ENCODE measurements around the gene KIF21B. TPM values are rescaled to one million over a fixed set of nuclear protein-coding genes. Genes with fewer than 3 reads are reported as not detected.
"Not testable (repeated sequence)": the region's sequence is repeated elsewhere in the genome, so short reads cannot be mapped to it uniquely, and the experiment has no call there.

The KIF21B gene
- polyA plus RNA-seq, 2 donors = 0.28 to 0.71 TPM

DNA sequence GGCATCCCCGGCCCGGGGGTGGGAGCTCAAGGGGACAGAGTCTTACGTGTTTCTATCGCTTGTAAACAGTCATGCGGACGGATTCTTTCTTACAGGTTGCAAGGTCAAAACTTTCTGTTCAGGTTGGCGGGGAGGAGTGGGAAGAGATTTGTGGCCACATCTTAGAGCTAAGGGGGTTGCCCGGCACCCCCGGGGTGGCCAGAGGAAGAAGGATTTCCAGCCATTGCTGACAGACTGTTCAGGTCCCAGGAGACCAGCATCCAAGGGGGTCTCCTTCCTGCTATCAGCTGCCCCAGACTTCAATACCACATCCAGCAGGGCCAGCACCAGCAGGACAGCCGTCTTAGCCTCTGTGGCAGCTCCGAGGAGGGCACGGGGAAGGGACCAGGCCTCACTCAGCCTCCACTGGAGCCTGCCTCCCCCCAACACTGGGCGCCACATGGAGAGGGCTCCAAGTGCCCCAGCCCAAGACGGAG lies 52.0 kb downstream of the KIF21B start:
- Histone ChIP-seq H3K36me3 (ENCODE audit: control insufficient read depth in 2 of 2, insufficient read depth in 2 of 2, low read length in 1 of 2) (peaks cover 0 to 3% of the 10 kb centered on the region in 2 donors), H3K4me3 (ENCODE audit: low read depth in 1 of 2, low read length in 2 of 2) (no peak overlapping the region), H3K27me3 (ENCODE audit: control insufficient read depth in 1 of 2, insufficient read depth in 2 of 2, low read length in 2 of 2) (no peaks in the 10 kb centered on the region), H3K4me1 (ENCODE audit: control insufficient read depth in 2 of 2, insufficient read depth in 2 of 2, low read length in 1 of 2) (peaks cover 0 to 3% of the 10 kb centered on the region in 2 donors), H3K27ac (ENCODE audit: low read depth in 2 of 2, low read length in 1 of 2) (no peak overlapping the region), H3K9me3 (ENCODE audit: control insufficient read depth in 2 of 2, insufficient read depth in 1 of 2, low read depth in 1 of 2, low read length in 1 of 2) (no peaks in the 10 kb centered on the region)
- WGBS, 2 donors = 78 to 82% methylated on average over 14 of the region's 14 CpGs

DNA sequence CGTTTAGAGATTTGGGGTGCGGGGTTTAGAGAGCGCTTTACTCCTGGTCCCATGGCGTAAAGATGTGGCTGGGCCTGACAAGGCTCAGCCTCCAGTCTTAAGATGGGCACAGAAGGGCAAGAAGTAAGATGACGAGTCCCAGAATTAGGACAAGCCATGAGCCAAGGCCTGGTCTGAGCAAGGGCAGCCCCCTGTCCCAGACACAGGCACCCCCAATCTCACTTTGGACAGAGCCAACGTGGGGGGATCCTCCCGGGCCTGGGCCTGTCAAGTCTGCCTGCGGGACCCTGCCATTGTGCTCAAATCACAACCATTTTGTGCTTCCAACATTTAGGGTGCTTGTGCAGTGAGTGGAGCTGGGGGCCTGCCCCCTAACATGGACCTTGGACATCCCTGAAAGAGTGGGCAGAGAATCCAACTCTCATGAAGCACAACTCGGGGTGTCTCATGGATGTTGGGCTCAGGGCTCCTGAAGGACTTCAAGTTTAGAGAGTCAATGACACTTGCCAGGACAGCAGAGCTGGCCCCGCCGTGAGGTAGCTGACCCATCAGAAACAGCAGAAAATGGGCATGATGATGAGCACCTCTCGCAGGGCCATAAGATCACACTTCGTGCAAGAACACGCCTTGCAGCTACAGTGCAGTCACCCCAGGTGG lies 52.6 kb downstream of the KIF21B start:
- H3K27me3 ChIP-seq (ENCODE audit: control insufficient read depth in 1 of 2, insufficient read depth in 2 of 2, low read length in 2 of 2) = no peaks in the 10 kb centered on the region
- H3K4me1 ChIP-seq (ENCODE audit: control insufficient read depth in 2 of 2, insufficient read depth in 2 of 2, low read length in 1 of 2) = peaks cover 0 to 3% of the 10 kb centered on the region in 2 donors
- H3K9me3 ChIP-seq (ENCODE audit: control insufficient read depth in 2 of 2, insufficient read depth in 1 of 2, low read depth in 1 of 2, low read length in 1 of 2) = no peaks in the 10 kb centered on the region
- WGBS, 2 donors = 90 to 91% methylated on average over 14 of the region's 14 CpGs
- peaks cover 0 to 3% of the 10 kb centered on the region in 2 donors for H3K36me3 ChIP-seq (ENCODE audit: control insufficient read depth in 2 of 2, insufficient read depth in 2 of 2, low read length in 1 of 2)
- H3K27ac ChIP-seq (ENCODE audit: low read depth in 2 of 2, low read length in 1 of 2) = no peak overlapping the region
- H3K4me3 ChIP-seq (ENCODE audit: low read depth in 1 of 2, low read length in 2 of 2) = no peak overlapping the region

DNA sequence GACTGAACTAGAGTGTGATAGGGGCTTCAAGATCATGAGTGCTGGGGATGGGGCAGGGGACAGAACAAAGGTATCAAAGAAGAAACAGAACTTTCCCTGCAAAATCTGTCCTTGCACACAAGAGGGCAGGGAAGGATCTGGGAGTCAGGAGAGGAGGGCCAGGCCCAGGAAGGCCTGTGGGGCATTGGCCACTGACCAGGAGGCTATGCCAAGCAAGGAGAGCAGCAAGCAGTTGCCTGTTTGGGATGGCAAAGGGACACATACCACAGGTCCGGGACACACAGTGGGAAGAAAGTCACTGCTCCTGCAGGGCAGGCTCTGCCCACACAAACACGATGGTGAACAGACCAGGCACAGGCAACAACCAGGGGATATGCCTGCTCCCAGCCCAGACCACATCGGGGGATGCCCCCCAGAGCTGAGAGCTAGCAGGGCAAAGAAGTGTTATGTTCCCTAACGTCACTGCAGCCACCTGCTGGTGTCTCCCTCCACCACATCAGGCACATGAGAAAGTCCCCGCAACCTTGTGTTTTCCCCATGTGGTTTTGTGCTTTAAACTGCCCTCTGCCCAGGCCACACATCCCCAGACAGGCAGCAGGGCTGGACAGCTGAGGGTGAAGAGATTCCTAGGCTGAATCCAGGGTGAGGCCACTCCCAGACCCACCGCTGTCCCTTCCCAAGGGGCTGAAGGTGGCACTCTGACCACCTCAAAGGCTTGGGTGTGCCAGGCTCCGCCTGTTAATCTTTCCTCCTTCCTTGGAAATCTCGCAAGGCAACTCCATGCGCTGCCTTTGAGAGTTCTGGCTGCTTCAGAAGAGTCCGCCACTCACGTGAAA lies 53.6 kb downstream of the KIF21B start:
- Histone ChIP-seq H3K27ac (ENCODE audit: low read depth in 2 of 2, low read length in 1 of 2) (no peak overlapping the region), H3K27me3 (ENCODE audit: control insufficient read depth in 1 of 2, insufficient read depth in 2 of 2, low read length in 2 of 2) (no peaks in the 10 kb centered on the region), H3K9me3 (ENCODE audit: control insufficient read depth in 2 of 2, insufficient read depth in 1 of 2, low read depth in 1 of 2, low read length in 1 of 2) (no peaks in the 10 kb centered on the region), H3K4me3 (ENCODE audit: low read depth in 1 of 2, low read length in 2 of 2) (no peak overlapping the region), H3K36me3 (ENCODE audit: control insufficient read depth in 2 of 2, insufficient read depth in 2 of 2, low read length in 1 of 2) (peaks cover 0 to 3% of the 10 kb centered on the region in 2 donors), H3K4me1 (ENCODE audit: control insufficient read depth in 2 of 2, insufficient read depth in 2 of 2, low read length in 1 of 2) (peaks cover 0 to 3% of the 10 kb centered on the region in 2 donors)
- 71 to 81% methylated on average over 10 to 11 of the region's 11 CpGs for whole genome bisulfite sequencing, 2 donors

DNA sequence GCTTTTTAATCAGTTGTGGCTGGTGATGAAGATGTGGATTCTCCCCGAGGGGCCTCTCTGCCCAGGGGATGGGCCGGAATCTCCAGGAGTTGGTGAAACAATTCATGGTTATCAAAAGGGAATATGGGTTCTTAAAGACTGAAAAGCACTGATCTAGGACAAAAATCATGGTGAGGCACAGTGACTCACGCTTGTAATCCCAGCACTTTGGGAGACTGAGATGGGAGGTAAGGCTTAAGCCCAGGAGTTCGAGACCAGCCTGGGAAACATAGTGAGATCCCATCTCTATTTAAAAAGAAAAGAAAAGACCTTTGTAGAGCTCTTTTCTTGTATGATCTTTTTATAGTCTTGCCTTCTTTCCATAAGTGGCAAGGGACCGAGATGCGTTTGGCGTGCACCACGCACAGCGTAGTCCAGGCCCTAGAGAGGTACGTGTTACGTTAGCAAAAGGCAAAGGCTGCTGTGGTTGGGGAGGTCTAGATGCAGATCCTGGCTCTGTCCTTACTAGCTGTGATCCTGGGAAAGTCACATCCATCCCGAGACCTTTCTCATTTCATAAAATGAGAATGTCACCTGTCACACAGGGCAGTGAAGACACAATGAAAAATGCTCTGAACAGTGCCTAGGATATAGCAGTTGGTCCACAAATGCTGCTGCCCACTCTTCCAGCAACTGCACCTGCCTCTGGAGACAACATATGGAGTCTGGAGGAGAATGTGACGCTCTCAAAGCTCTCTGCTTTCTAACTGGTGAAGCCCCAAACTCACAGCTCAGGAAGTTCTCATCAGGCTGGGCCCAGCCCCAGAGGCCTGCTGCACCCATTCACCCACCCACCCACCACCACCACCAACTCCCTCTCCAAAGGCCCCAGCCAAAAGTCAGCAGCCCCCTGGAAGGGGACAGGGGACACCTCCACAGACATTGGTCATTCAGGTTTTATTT lies 54.8 kb downstream of the KIF21B start:
- 95 to 97% methylated on average over 13 of the region's 13 CpGs for WGBS, 2 donors
- H3K4me1 ChIP-seq (ENCODE audit: control insufficient read depth in 2 of 2, insufficient read depth in 2 of 2, low read length in 1 of 2) = peaks cover 0 to 3% of the 10 kb centered on the region in 2 donors
- H3K27me3 ChIP-seq (ENCODE audit: control insufficient read depth in 1 of 2, insufficient read depth in 2 of 2, low read length in 2 of 2) = no peaks in the 10 kb centered on the region

DNA sequence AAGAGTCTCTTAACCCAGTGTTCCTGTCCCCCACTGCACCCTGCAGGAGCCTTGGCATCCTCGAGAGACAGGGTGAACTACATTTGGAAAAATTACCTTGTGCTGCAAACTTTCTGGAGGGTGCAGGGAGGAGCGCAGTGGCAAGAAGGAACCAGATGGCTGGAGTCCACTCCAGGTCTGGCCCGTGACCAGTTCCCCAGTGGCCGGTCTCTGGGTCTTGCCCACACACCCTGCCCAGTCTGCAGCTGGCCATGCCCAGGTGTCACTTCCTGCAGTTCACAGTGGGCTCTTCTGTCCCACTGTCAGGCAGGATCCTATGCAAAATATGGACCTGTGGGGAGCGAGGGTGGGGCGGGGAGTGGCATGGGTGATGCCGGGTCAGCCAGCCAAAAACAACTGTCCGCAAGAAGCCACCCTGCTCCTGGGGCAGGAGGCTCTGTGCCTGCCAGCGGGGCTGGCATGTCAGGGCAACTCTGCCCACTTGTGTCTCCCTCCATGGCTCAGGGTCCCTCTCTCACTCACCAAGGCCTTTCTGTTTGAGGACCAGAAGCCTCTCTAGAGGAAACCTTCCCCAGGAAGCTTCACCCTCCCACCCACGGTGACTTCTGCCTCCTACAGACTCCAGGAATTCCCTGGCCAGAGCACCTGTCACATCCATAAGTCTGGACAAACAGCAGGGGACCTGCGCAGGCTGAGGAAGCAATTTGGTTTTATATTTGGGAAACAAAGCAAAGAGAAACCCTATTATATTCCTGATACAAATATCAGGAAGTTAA lies 55.6 kb downstream of the KIF21B start:
- no peaks in the 10 kb centered on the region for H3K36me3 ChIP-seq (ENCODE audit: control insufficient read depth in 2 of 2, insufficient read depth in 2 of 2, low read length in 1 of 2)
- WGBS, 2 donors = 79 to 84% methylated on average over 11 of the region's 11 CpGs

More for the DNA sequence above, 54.8 kb downstream of the KIF21B start:
- H3K36me3 ChIP-seq (ENCODE audit: control insufficient read depth in 2 of 2, insufficient read depth in 2 of 2, low read length in 1 of 2) = no peaks in the 10 kb centered on the region
- no peak overlapping the region for H3K4me3 ChIP-seq (ENCODE audit: low read depth in 1 of 2, low read length in 2 of 2)
- H3K9me3 ChIP-seq (ENCODE audit: control insufficient read depth in 2 of 2, insufficient read depth in 1 of 2, low read depth in 1 of 2, low read length in 1 of 2) = no peaks in the 10 kb centered on the region
- no peak overlapping the region for H3K27ac ChIP-seq (ENCODE audit: low read depth in 2 of 2, low read length in 1 of 2)

DNA sequence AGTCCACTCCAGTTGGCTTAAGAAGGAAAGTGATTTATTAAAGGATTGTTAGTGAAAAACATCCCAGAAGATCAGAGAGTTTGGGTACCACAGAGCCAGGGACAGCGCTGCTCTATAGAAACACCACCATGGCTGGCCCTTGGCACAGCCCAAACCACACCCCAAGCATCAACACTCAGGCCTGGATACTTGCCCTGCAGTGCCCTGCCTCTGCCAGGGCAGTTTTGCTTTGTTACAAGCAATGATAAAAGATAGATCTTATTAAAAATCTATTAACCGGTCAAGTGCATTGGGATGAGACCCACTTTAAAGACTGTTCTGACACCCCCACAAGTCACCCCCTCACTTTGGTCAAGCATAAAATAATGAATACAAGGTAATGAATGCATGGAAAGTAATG lies 56.6 kb downstream of the KIF21B start:
- Histone ChIP-seq H3K9me3 (ENCODE audit: control insufficient read depth in 2 of 2, insufficient read depth in 1 of 2, low read depth in 1 of 2, low read length in 1 of 2) (no peaks in the 10 kb centered on the region), H3K36me3 (ENCODE audit: control insufficient read depth in 2 of 2, insufficient read depth in 2 of 2, low read length in 1 of 2) (no peaks in the 10 kb centered on the region), H3K27me3 (ENCODE audit: control insufficient read depth in 1 of 2, insufficient read depth in 2 of 2, low read length in 2 of 2) (no peaks in the 10 kb centered on the region), H3K4me3 (ENCODE audit: low read depth in 1 of 2, low read length in 2 of 2) (no peak overlapping the region), H3K27ac (ENCODE audit: low read depth in 2 of 2, low read length in 1 of 2) (no peak overlapping the region), H3K4me1 (ENCODE audit: control insufficient read depth in 2 of 2, insufficient read depth in 2 of 2, low read length in 1 of 2) (peaks cover 0 to 3% of the 10 kb centered on the region in 2 donors)
- 88 to 95% methylated on average over 2 of the region's 2 CpGs for WGBS, 2 donors

More for the DNA sequence above, 55.6 kb downstream of the KIF21B start:
- Histone ChIP-seq H3K27me3 (ENCODE audit: control insufficient read depth in 1 of 2, insufficient read depth in 2 of 2, low read length in 2 of 2) (no peaks in the 10 kb centered on the region), H3K9me3 (ENCODE audit: control insufficient read depth in 2 of 2, insufficient read depth in 1 of 2, low read depth in 1 of 2, low read length in 1 of 2) (no peaks in the 10 kb centered on the region), H3K4me1 (ENCODE audit: control insufficient read depth in 2 of 2, insufficient read depth in 2 of 2, low read length in 1 of 2) (peaks cover 0 to 3% of the 10 kb centered on the region in 2 donors), H3K4me3 (ENCODE audit: low read depth in 1 of 2, low read length in 2 of 2) (no peak overlapping the region), H3K27ac (ENCODE audit: low read depth in 2 of 2, low read length in 1 of 2) (no peak overlapping the region)

DNA sequence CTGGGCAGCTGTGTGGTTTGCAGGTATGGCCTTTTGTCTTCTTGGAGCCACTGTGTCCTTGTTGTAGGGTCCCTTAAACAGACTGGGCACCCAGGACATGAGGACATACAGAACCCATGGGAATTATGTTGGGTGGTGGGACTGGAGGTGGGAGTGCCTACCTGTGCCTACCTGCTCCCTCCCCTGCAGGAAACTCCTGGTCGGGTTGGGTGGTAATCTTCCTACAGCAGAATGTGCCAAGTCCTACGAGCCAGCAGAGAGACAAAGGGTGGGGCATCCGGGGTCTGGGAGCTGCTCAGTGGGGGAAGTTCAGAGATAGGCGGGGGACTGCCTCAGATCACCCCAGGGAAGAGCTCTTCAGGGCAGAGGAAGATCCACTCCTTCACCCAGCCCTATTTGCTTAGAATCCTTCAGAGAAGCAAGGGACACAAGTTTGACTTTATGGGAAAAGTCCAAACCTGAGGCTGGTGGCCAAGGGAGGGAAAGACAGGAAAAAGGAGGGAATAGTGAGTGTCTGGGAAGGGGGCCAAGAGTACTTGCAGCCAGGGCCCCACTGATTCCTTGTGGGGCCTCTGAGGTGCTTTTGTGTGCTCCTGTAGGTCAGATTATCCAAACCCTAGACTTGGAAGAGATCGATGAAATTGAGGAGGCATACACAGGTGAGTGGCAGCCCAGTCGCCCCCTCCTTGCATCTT lies 58.3 kb downstream of the KIF21B start:
- H3K9me3 ChIP-seq (ENCODE audit: control insufficient read depth in 2 of 2, insufficient read depth in 1 of 2, low read depth in 1 of 2, low read length in 1 of 2) = no peaks in the 10 kb centered on the region
- WGBS, 2 donors = 42 to 54% methylated on average over 6 of the region's 6 CpGs
- no peaks in the 10 kb centered on the region for H3K36me3 ChIP-seq (ENCODE audit: control insufficient read depth in 2 of 2, insufficient read depth in 2 of 2, low read length in 1 of 2)

DNA sequence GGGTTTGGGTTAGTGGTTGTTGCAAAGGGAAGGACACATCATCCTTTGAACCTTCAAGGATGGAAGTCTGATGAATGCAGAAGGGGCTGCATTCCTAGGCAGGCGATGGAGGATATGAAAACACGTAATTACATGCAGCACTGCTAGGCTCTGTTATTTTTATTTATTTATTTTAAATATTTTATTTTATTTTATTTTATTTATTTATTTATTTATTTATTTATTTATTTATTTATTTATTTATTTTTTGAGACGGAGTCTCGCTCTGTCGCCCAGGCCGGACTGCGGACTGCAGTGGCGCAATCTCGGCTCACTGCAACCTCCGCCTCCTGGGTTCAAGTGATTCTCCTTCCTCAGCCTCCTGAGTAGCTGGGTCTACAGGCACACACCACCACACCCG lies 59.6 kb downstream of the KIF21B start:
- not testable (repeated sequence) for H3K27me3 ChIP-seq (ENCODE audit: control insufficient read depth in 1 of 2, insufficient read depth in 2 of 2, low read length in 2 of 2); H3K4me1 ChIP-seq (ENCODE audit: control insufficient read depth in 2 of 2, insufficient read depth in 2 of 2, low read length in 1 of 2); H3K9me3 ChIP-seq (ENCODE audit: control insufficient read depth in 2 of 2, insufficient read depth in 1 of 2, low read depth in 1 of 2, low read length in 1 of 2); H3K4me3 ChIP-seq (ENCODE audit: low read depth in 1 of 2, low read length in 2 of 2); H3K36me3 ChIP-seq (ENCODE audit: control insufficient read depth in 2 of 2, insufficient read depth in 2 of 2, low read length in 1 of 2); H3K27ac ChIP-seq (ENCODE audit: low read depth in 2 of 2, low read length in 1 of 2)
- WGBS, 2 donors = 89 to 90% methylated on average over 11 of the region's 11 CpGs

More for the DNA sequence above, 58.3 kb downstream of the KIF21B start:
- Histone ChIP-seq H3K4me3 (ENCODE audit: low read depth in 1 of 2, low read length in 2 of 2) (no peak overlapping the region), H3K27me3 (ENCODE audit: control insufficient read depth in 1 of 2, insufficient read depth in 2 of 2, low read length in 2 of 2) (no peaks in the 10 kb centered on the region), H3K4me1 (ENCODE audit: control insufficient read depth in 2 of 2, insufficient read depth in 2 of 2, low read length in 1 of 2) (peaks cover 0 to 3% of the 10 kb centered on the region in 2 donors), H3K27ac (ENCODE audit: low read depth in 2 of 2, low read length in 1 of 2) (no peak overlapping the region)
